ENCODE results near the gene SAPCD2.

SAPCD2 gene

GRCh38 chr9:137082222-137082924, 12.0 kb upstream of the SAPCD2 start:
- no peak for DNase-seq (ENCODE audit: low spot score)

DNA sequence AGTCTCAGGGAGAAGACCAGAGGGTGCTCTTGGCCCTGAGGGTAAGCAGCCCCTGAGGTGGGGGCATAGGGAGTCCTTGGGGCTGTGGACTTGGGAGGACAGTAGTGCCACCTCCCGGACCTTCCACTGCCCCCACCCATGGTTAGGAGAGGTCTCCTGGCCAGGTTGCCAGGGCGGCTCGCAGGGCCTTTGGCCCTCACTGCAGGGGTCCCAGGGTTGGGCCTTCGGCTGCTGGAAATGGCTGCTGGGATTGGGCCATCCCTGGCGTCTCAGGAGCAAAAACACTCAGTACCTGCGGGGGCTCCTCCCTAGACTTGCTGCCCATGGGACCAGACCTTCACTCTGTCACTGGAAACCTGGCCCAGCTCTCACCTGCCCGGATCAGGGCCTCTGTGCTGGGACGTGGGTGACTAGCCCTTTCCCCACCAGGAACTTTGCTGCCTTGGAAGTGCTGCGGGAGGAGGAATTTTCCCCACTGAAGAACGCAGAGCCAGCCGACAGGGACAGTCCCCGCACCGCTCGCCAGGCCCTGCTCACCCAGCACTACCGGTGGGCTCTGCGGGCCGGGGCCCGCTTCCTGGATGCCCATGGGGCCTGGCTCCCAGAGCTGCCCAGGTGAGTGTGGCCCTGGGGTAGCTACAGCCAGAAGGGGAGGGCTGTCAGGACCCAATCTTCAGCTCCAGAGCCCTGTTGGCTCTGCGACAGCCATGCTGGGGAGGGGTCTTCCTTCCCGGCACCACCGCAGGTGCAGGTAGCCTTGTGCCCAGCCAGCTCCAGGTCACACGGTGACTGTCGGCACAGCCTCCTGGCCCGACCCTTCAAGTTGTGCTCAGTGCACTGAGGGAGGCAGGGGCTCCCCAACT, 10.1 kb upstream of the SAPCD2 start:
- no peak for DNase-seq (ENCODE audit: low spot score)

GRCh38 chr9:137079401-137079787, 9.0 kb upstream of the SAPCD2 start:
- no peak for DNase-seq (ENCODE audit: low spot score)

DNA sequence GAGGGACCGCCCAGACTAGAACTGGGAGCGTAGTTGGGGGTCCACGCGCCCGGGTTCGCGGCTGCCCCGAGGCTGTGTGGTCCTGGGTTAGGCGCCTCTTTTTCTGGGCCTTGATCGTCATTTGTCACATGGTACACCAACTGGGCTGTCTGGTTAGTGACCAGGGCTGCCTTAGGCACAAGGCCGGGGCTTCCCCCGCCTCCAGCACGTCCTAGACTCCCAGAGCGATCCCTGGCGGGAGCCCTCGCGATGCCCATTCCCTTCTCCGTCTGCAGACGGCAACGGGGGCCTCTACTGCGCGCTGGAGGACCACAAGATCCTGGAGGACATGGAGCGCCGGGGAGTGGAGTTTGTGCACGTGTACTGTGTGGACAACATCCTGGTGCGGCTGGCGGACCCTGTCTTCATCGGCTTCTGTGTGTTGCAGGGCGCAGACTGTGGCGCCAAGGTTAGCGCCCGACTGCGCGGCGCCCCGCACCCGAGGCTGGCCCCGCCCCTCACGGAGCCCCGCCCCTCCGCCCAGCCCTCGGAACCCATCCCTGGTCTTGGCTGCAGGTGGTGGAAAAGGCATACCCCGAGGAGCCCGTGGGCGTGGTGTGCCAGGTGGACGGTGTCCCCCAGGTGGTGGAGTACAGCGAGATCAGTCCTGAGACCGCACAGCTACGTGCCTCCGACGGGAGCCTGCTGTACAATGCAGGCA, 8.5 kb upstream of the SAPCD2 start:
- no peak for DNase-seq (ENCODE audit: low spot score)

- peak; percentile 63 for DNase-seq (ENCODE audit: low spot score)
Measured at GRCh38 chr9:137077758-137078693, 7.7 kb upstream of the SAPCD2 start.

DNA sequence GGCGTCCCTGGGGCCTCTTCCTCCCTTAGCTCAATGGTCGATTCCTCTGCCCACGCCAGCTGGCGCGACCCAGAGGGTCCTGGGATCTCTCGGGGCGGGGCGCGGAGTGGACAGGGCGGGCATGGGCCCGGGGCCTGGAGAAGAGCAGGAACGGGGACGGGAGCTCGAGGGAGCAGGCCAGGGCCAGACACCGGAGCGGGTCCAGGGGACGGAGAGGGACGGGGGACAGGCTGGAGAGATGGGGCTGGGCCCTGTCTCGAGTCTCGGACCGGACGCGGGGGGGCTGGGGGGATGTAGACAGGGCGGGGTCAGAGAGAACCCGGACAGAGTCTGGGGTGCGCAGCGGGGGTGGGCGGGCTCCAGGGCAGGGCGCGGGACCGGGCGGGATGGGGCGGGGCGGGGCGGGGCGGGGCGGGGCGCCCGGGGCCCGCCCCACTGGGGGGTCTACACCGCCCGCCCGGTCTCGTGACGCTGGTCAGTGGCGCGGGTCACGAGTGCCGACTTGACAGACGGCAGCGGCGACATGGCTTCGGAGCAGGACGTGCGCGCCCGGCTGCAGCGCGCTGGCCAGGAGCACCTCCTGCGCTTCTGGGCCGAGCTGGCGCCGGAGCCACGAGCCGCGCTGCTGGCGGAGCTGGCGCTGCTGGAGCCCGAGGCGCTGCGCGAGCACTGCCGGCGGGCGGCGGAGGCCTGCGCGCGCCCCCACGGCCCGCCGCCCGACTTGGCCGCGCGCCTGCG, 6.8 kb upstream of the SAPCD2 start, which contains the start of gene UAP1L1:
UAP1L1 (plus strand) TSS at position 508 of the 738 bp plus-strand sequence; CDS start at position 524, 16 bp downstream.
- DNase-seq (ENCODE audit: low spot score): peak; percentile 87

DNA sequence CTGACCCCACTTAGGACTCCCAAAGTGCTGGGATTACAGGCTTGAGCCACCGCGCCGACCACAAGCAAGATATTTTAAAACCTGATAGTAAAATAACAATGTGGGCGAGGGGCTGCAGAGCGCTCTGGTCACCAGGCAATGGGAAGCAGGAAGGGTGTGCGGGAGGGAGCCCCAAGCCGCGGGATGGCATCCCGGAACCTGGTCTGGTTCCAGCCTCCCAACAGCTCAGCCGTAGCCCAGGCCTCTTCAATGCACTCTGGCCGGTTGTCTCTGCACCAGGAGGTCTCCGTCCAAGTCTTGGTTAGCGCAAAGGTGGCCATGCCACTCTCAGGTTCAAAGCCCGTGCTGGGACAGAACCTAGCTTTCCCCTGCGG, 6.3 kb upstream of the SAPCD2 start:
- no peak for DNase-seq (ENCODE audit: low spot score)

- no peak for DNase-seq (ENCODE audit: low spot score)
Measured at GRCh38 chr9:137075275-137075775, 5.0 kb upstream of the SAPCD2 start.

DNA sequence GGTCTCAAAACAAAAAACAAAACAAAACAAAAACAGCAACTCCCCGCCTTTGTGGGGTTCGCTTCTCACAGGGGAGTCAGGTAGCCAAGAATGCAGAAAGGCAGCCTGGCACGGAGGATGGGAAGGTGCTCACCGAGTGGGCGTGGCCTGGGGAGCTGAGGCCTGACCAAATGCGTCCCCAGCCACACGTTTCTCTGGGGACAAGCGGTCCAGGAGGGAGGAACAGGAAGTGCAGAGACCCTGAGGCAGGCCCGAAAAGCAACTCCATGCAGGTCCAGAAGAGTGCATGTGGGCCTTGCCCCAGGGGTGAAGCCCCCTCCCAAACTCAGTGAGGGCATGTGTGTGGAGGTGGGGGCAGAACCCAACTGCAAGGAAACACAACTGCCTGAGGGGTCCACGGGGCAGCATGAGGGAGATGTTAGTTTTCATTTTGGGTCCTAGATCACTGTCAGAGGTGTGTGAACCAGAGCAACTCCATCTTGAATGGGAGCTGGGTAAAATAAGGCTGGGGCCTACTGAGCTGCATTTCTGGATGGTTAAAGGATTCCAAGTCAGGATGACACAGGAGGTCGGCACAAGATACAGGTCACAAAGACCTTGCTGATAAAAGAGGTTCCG, 4.4 kb upstream of the SAPCD2 start:
- no peak for DNase-seq (ENCODE audit: low spot score)

DNA sequence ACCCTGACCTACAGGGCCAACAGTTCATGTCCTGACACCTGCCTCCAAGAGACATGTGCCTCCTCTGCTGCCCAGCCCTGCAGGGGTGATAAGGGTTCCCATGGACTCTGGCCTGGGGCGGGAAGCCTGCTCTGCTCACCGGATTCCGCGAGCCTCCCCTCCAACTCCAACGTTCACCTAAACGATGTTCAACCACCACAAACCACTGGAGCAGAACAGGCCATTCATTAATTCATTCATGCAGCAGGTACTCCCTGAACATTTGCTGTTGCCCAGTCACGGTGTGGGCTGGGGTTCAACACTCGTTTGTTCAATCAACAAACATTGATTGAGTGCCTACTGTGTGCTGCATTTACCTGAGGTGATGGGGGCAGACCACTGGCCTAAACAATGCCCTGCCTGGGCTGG, 3.6 kb upstream of the SAPCD2 start:
- no peak for DNase-seq (ENCODE audit: low spot score)

DNA sequence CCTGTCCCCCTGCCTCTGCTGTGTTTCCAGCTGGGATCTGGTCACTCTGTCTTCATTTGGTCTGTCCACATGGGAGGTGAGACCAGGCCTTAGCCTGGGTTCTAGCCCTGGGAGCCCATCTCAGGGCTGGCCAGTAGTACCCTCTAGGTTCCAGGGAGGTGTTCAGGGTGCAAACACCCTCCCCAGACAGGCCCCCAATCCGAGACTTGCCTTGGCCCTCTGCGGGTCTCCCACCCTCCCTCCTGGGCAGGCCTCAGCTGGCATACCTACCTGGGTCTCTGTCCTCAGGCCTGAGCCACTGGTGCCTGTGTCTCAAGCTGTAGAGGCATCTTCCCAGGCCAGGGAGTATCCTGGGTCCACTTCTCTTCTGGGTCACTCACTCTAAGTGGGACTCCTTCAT, 925 bp upstream of the SAPCD2 start:
- no peak for DNase-seq (ENCODE audit: low spot score)

GRCh38 chr9:137070906-137071275, 534 bp upstream of the SAPCD2 start:
- DNase-seq (ENCODE audit: low spot score): peak; percentile 61

DNA sequence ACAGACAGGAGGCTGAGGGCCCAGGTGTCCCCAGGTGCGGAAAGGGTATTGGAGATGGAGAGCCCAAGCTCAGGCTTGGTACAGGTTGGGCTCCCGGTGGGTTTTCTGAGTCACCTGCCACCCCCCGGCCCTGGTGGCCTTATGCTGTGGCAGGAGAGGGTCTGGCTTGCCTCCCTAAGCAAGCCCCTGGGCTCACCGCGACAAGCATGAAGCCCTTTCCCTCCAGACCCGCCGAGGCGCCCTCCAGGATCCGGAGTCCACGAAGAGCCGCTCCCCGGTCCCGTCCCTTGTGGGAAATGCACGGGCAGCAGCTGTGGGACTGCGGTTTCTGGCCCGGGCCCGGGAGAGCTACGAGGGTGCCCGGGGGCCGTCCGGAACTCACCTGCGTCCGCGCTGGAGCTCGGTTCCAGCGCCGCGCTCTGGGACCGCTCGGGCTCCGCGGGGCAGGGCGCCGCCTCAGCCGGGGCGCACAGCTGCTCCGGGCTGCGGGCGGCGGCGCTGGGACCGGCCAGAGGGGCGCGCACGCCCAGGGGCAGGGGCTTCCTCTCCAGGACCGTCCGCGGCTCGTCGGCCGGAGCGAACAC, 757 bp downstream of the SAPCD2 start:
- DNase-seq (ENCODE audit: low spot score): no peak

DNA sequence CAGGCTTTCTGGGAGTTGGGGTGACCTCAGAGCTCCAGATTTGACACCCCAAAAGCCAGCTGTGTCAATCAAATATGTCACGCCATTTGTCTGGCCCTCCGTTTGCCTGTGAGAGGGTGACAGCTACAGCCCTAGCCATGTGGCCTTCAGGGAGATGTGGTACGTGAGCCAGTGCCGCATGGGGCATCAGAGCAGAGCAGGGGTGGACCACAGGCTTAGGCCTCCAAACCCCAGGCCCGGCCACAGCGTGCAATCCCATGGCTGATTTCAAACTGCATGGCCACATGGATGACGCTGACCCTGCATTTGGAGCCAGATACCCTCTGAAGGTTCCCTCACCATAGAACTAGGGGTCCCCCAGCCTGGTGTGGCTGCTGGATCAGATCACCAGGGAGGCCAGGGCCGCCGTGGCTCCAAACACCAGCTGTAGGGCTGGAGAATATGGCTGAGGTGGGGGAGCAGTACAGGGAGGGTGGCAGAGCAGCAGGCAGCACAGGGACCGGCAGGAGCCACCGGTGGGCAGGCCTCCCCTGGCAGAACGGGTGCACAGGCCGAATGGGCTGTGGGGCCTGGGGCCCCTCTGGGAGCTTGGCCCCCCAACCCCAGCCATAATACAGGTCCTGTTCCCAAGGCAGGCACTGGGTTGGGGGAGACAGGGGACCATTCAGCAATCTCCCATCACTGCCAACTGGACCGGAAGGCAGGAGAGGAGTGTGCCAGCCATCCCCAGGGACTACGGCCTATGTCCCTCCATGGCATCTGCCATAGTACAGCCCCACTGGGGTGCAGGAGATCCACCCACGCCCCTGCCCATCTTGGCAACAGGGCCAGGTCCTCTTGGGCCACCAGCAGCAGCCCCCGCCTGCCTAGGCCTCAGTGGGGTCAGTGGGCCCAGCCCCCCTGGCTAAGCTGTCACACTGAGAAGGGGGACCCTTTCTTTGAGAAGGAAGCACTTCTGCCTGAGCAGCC, 1.5 kb downstream of the SAPCD2 start:
- no peak for DNase-seq (ENCODE audit: low spot score)

GRCh38 chr9:137067860-137068538, 2.4 kb downstream of the SAPCD2 start:
- peak; percentile 88 for DNase-seq (ENCODE audit: low spot score)

GRCh38 chr9:137066096-137066861, 4.1 kb downstream of the SAPCD2 start:
- no peak for DNase-seq (ENCODE audit: low spot score)

DNA sequence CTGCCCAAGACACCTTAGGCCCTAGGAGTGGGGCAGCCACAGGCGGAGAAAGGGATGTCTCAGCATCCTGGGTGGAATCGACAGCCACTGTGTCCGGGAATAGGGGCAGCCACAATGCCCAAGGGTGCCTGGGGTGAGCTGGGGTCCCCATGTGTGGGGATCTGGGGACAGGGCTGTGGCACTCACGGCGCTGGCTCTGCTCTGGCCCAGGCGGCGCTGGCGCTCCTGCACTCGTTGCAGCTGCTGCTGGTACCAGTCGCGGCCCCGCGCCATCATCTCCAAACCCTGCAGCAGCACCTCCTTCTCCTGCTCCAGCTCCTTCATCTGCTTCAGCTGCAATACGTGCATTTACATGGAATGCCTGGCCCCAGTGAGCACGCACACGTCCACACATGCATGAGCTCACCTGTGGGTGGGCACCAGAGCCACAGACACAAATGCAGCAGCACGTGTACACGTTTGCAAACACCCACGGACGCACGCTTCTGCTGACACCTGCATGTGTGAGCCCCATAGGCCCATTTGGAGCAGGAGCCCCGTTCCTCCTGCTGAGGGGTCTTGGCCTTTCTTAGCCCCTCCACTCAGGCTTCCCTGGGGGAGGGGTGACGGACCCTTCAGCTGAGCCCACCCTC, 4.9 kb downstream of the SAPCD2 start:
- DNase-seq (ENCODE audit: low spot score): no peak
